Type B pancreatic cell (in vitro differentiated cells): ENCODE data around the gene LAG3. TPM values are rescaled to one million over a fixed set of nuclear protein-coding genes. Genes with fewer than 3 reads are reported as not detected.

Source experiments
- DNase-seq: peaks from one replicate; pipeline ENCODE4 v3.0.0; 2021; ENCODE audit warnings: mixed read lengths; ENCODE audit not compliant: unreplicated experiment; ENCODE audit errors: extremely low spot score
- H3K27ac Mint-ChIP-seq: 2 replicates; pipeline ENCODE4 v1.8.0; 2021; ENCODE audit warnings: mild to moderate bottlenecking, mixed read lengths
- H3K27me3 Mint-ChIP-seq: 2 replicates; pipeline ENCODE4 v1.8.0; 2021; ENCODE audit warnings: mixed read lengths
- H3K36me3 Mint-ChIP-seq: 2 replicates; pipeline ENCODE4 v1.8.0; 2021; ENCODE audit warnings: mixed read lengths
- H3K4me1 Mint-ChIP-seq: one replicate; pipeline ENCODE4 v1.8.0; 2021; ENCODE audit warnings: mixed read lengths; ENCODE audit not compliant: unreplicated experiment
- H3K4me3 Mint-ChIP-seq: 2 replicates; pipeline ENCODE4 v1.8.0; 2021; ENCODE audit warnings: mild to moderate bottlenecking, mixed read lengths
- H3K9me3 Mint-ChIP-seq: 2 replicates; pipeline ENCODE4 v1.8.0; 2021; ENCODE audit warnings: mixed read lengths
- total RNA-seq: library from RNA; stranded (reverse); gene quantifications from 2 replicates; pipeline ENCODE4 v1.2.1, GENCODE V29; 2021; ENCODE audit warnings: low replicate concordance
- TF ChIP-seq, protein P1 (sequence below): fragments of 200-600 bp; sonication (generic); conservative IDR thresholded peaks from 2 replicates; pipeline ENCODE4 v1.5.0; 2021; ENCODE audit warnings: antibody characterized with exemption, mild to moderate bottlenecking

LAG3 gene
- total RNA-seq, 1 donor from 2014 or later, result 2.6 TPM

DNA sequence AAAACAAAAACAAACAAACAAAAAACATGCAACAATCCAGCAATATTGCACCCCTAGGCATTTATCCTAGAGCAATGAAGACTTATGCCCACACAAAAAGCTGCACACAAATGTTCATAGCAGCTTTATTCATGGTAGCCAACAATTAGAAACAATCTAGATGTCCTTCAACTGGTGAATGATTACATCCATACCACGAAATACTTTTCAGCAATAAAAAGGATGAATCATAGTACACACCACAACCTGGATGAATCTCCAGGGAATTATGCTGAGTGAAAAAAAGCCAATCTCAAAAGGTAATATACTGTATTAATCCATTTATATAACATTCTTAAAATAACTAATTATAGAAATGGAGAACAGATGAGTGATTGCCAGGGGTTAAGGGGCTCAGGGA, 34.9 kb downstream of the LAG3 start:
- DNase-seq, result no peak
- no peak overlapping the region for H3K4me3 Mint-ChIP-seq
- TF ChIP-seq, protein P1, sequence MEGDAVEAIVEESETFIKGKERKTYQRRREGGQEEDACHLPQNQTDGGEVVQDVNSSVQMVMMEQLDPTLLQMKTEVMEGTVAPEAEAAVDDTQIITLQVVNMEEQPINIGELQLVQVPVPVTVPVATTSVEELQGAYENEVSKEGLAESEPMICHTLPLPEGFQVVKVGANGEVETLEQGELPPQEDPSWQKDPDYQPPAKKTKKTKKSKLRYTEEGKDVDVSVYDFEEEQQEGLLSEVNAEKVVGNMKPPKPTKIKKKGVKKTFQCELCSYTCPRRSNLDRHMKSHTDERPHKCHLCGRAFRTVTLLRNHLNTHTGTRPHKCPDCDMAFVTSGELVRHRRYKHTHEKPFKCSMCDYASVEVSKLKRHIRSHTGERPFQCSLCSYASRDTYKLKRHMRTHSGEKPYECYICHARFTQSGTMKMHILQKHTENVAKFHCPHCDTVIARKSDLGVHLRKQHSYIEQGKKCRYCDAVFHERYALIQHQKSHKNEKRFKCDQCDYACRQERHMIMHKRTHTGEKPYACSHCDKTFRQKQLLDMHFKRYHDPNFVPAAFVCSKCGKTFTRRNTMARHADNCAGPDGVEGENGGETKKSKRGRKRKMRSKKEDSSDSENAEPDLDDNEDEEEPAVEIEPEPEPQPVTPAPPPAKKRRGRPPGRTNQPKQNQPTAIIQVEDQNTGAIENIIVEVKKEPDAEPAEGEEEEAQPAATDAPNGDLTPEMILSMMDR, result no peak
- H3K36me3 Mint-ChIP-seq, result peaks cover 3% of the 10 kb centered on the region
- no peaks in the 10 kb centered on the region for H3K4me1 Mint-ChIP-seq
- peaks cover 5% of the 10 kb centered on the region for H3K9me3 Mint-ChIP-seq
- peaks cover 13% of the 10 kb centered on the region for H3K27me3 Mint-ChIP-seq
- H3K27ac Mint-ChIP-seq, result no peak overlapping the region

DNA sequence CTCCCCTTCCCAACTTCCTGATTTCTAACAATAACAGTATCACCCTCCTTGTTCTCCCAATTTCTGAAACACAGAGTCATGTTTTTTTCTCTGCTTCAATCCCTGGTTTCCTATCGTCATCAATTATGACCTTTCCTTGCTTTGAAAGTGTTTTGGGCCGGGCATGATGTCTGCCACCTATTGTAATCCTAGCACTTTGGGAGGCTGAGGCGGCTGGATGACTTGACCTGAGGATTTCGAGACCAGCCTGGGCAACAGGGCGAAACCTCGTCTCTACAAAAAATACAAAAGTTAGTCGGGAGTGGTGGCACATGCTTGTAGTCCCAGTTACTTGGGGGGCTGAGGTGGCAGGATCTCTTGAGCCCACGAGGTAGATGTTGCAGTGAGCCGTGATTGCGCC, 36.7 kb downstream of the LAG3 start:
- TF ChIP-seq, protein P1, result no peak
- Mint-ChIP-seq H3K27ac (no peak overlapping the region), H3K4me3 (no peak overlapping the region), H3K36me3 (peaks cover 2% of the 10 kb centered on the region), H3K27me3 (peaks cover 22% of the 10 kb centered on the region), H3K9me3 (peaks cover 3% of the 10 kb centered on the region), H3K4me1 (no peaks in the 10 kb centered on the region)
- no peak for DNase-seq

DNA sequence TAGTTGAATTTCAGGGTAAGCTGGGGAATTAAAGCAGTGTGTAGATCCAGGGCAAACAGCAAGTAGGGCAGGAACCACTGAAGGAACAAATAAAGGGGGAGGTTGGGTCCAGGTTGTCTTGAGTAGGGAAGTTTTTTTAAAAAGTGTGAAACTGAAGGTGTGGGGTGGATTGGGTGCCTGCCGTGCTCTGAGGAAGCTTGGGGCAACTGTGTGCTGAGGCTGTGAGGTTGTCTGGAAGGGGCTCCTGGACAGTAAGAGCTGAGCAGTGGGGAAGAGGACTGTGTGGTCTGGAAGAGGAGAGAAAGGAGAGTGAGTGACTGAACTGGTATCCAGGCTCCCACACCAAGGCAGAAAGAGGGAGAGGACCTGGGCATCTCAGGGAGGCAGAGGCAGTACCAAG, 38.4 kb downstream of the LAG3 start:
- no peak for DNase-seq
- TF ChIP-seq, protein P1, result no peak
- no peaks in the 10 kb centered on the region for H3K36me3 Mint-ChIP-seq
- no peaks in the 10 kb centered on the region for H3K9me3 Mint-ChIP-seq
- peaks cover 35% of the 10 kb centered on the region for H3K27me3 Mint-ChIP-seq
- no peak overlapping the region for H3K4me3 Mint-ChIP-seq
- H3K27ac Mint-ChIP-seq, result no peak overlapping the region
- H3K4me1 Mint-ChIP-seq, result no peaks in the 10 kb centered on the region

- H3K4me3 Mint-ChIP-seq, result no peak overlapping the region
- no peak overlapping the region for H3K27ac Mint-ChIP-seq
- no peak for DNase-seq
- H3K4me1 Mint-ChIP-seq, result peaks cover 14% of the 10 kb centered on the region
- H3K27me3 Mint-ChIP-seq, result peaks cover 41% of the 10 kb centered on the region
- TF ChIP-seq, protein P1, result no peak
- H3K36me3 Mint-ChIP-seq, result no peaks in the 10 kb centered on the region
- H3K9me3 Mint-ChIP-seq, result no peaks in the 10 kb centered on the region
Measured at GRCh38 chr12:6813363-6813762, 41.0 kb downstream of the LAG3 start.

- no peak overlapping the region for H3K27ac Mint-ChIP-seq
- peaks cover 39% of the 10 kb centered on the region for H3K4me1 Mint-ChIP-seq
- H3K9me3 Mint-ChIP-seq, result no peaks in the 10 kb centered on the region
- H3K36me3 Mint-ChIP-seq, result no peaks in the 10 kb centered on the region
- TF ChIP-seq, protein P1, result no peak
- peaks cover 45% of the 10 kb centered on the region for H3K27me3 Mint-ChIP-seq
- no peak for DNase-seq
- no peak overlapping the region for H3K4me3 Mint-ChIP-seq
Measured at GRCh38 chr12:6816598-6816997, 44.3 kb downstream of the LAG3 start.

GRCh38 chr12:6817098-6817497, 44.8 kb downstream of the LAG3 start:
- no peak overlapping the region for H3K27ac Mint-ChIP-seq
- no peaks in the 10 kb centered on the region for H3K9me3 Mint-ChIP-seq
- DNase-seq, result no peak
- H3K4me1 Mint-ChIP-seq, result peaks cover 39% of the 10 kb centered on the region
- H3K27me3 Mint-ChIP-seq, result peaks cover 48% of the 10 kb centered on the region
- TF ChIP-seq, protein P1, result no peak
- H3K4me3 Mint-ChIP-seq, result no peak overlapping the region
- H3K36me3 Mint-ChIP-seq, result no peaks in the 10 kb centered on the region
